ENCODE data around the gene SMAD1. TPM values are rescaled to one million over a fixed set of nuclear protein-coding genes. Genes with fewer than 3 reads are reported as not detected.

Gene SMAD1
- total RNA-seq, 1 donor from 2014 or later, result 16.5 TPM

DNA sequence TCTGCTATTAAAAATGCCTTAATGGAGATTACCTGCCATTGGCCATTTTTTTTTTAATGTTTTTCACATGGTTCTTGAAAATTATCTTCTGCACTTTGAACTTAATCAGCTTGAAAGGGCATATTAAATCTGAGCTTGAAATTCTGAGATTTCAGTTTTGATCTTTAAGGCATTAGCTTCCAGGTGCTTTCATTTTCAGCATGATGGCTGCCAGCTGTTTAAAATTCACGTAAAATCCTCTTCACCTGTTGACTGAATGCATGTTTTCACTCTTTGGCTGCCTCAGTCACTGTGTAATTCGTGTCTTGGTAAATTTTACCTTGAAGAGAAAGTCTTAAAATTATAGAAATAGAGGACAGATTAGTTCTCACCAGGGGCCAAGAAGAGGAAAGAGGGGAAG lies 39.6 kb downstream of the SMAD1 start:
- H3K27ac Mint-ChIP-seq (ENCODE audit: unreplicated experiment), result no peak overlapping the region

DNA sequence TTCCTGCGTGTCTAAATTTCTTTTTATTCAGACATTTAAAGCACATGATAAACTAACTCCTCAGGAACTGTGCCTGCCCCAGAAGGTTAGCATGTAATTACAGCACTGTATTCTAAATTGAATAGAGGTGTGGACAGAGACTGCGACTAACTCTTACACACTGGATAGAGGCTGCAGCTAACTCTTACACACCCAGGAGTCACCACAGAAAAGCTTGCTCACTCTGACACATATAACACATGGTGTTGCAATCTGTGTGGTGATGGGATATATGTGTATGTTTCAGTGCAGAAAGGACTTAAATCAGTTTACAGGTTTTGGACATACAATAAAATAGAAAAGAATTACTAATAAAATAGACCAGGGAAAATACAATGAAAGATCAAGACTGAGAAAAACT lies 41.5 kb downstream of the SMAD1 start:
- H3K4me1 Mint-ChIP-seq (ENCODE audit: low read depth), result peaks cover 18% of the 10 kb centered on the region
- H3K27me3 Mint-ChIP-seq (ENCODE audit: low read depth), result no peaks in the 10 kb centered on the region
- TF ChIP-seq, protein P1, sequence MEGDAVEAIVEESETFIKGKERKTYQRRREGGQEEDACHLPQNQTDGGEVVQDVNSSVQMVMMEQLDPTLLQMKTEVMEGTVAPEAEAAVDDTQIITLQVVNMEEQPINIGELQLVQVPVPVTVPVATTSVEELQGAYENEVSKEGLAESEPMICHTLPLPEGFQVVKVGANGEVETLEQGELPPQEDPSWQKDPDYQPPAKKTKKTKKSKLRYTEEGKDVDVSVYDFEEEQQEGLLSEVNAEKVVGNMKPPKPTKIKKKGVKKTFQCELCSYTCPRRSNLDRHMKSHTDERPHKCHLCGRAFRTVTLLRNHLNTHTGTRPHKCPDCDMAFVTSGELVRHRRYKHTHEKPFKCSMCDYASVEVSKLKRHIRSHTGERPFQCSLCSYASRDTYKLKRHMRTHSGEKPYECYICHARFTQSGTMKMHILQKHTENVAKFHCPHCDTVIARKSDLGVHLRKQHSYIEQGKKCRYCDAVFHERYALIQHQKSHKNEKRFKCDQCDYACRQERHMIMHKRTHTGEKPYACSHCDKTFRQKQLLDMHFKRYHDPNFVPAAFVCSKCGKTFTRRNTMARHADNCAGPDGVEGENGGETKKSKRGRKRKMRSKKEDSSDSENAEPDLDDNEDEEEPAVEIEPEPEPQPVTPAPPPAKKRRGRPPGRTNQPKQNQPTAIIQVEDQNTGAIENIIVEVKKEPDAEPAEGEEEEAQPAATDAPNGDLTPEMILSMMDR (IDR thresholded peaks at IDR 0.05), result no peak
- DNase-seq (ENCODE audit: low spot score), result no peak
- no peaks in the 10 kb centered on the region for H3K36me3 Mint-ChIP-seq (ENCODE audit: low read depth)
- no peak overlapping the region for H3K4me3 Mint-ChIP-seq (ENCODE audit: unreplicated experiment)
- no peak overlapping the region for H3K27ac Mint-ChIP-seq (ENCODE audit: unreplicated experiment)
- H3K9me3 Mint-ChIP-seq (ENCODE audit: low read depth), result peaks cover 5% of the 10 kb centered on the region

More for the DNA sequence above, 39.6 kb downstream of the SMAD1 start:
- TF ChIP-seq, protein P1 (IDR thresholded peaks at IDR 0.05), result no peak
- Mint-ChIP-seq H3K36me3 (ENCODE audit: low read depth) (no peaks in the 10 kb centered on the region), H3K4me3 (ENCODE audit: unreplicated experiment) (no peak overlapping the region), H3K9me3 (ENCODE audit: low read depth) (peaks cover 5% of the 10 kb centered on the region), H3K27me3 (ENCODE audit: low read depth) (no peaks in the 10 kb centered on the region), H3K4me1 (ENCODE audit: low read depth) (peaks cover 18% of the 10 kb centered on the region)
- DNase-seq (ENCODE audit: low spot score), result no peak

DNA sequence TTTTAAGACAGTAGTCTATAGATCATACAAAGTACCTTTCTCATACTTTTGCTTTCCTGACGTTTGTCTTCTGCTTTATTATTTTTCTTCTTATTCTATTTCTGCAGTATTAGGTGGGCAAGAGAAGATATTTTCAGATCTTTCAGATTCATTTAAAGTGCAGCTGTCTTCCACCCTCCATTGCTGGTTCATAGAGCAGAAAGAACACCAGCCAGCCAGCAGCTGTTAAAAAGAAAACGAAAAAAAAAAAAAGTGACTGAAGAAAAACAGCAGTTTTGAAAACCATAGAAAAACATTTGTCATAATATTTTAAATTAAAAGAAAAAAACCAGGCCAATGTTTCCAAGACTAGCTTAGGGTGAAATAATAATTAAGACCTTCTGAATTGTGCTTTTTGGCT lies 42.9 kb downstream of the SMAD1 start:
- Mint-ChIP-seq H3K27ac (ENCODE audit: unreplicated experiment) (no peak overlapping the region), H3K36me3 (ENCODE audit: low read depth) (no peaks in the 10 kb centered on the region), H3K9me3 (ENCODE audit: low read depth) (peaks cover 5% of the 10 kb centered on the region), H3K27me3 (ENCODE audit: low read depth) (no peaks in the 10 kb centered on the region), H3K4me1 (ENCODE audit: low read depth) (peaks cover 18% of the 10 kb centered on the region), H3K4me3 (ENCODE audit: unreplicated experiment) (no peak overlapping the region)
- TF ChIP-seq, protein P1 (IDR thresholded peaks at IDR 0.05), result no peak
- DNase-seq (ENCODE audit: low spot score), result no peak

GRCh38 chr4:145525291-145525740 lies 43.7 kb downstream of the SMAD1 start:
- H3K4me1 Mint-ChIP-seq (ENCODE audit: low read depth), result peaks cover 18% of the 10 kb centered on the region

GRCh38 chr4:145527773-145528172 lies 46.1 kb downstream of the SMAD1 start:
- TF ChIP-seq, protein P1 (IDR thresholded peaks at IDR 0.05), result no peak
- no peak overlapping the region for H3K27ac Mint-ChIP-seq (ENCODE audit: unreplicated experiment)

More at GRCh38 chr4:145525291-145525740, 43.7 kb downstream of the SMAD1 start:
- TF ChIP-seq, protein P1 (IDR thresholded peaks at IDR 0.05), result no peak
- Mint-ChIP-seq H3K27ac (ENCODE audit: unreplicated experiment) (no peak overlapping the region), H3K27me3 (ENCODE audit: low read depth) (no peaks in the 10 kb centered on the region), H3K9me3 (ENCODE audit: low read depth) (peaks cover 5% of the 10 kb centered on the region), H3K4me3 (ENCODE audit: unreplicated experiment) (no peak overlapping the region), H3K36me3 (ENCODE audit: low read depth) (no peaks in the 10 kb centered on the region)
- DNase-seq (ENCODE audit: low spot score), result no peak

More at GRCh38 chr4:145527773-145528172, 46.1 kb downstream of the SMAD1 start:
- Mint-ChIP-seq H3K4me3 (ENCODE audit: unreplicated experiment) (no peak overlapping the region), H3K4me1 (ENCODE audit: low read depth) (peaks cover 35% of the 10 kb centered on the region), H3K9me3 (ENCODE audit: low read depth) (peaks cover 5% of the 10 kb centered on the region), H3K27me3 (ENCODE audit: low read depth) (no peaks in the 10 kb centered on the region), H3K36me3 (ENCODE audit: low read depth) (no peaks in the 10 kb centered on the region)
- DNase-seq (ENCODE audit: low spot score), result no peak
